ENCODE results near the gene VPS37C.

DNA sequence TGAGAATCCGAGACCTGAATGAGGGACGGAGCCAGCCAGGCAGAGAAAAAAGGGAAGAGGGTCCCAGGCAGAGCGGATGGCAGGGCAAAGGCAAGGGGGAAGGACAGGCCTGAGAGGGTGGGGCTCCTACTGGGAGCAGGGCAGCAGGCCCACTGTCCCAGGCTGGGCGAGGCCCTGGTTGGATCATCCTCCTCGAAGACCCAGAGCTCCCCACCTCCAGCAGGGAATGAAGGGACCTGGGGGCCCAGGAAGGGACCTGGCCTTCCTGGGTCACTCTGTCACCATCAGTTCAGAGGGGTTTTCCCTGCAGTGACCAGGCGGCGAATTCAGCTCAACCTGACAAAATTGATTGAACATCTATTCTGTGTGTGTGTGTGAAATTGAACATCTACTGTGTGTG is 54.9 kb downstream of the VPS37C start:
- TF ChIP-seq, protein P1, sequence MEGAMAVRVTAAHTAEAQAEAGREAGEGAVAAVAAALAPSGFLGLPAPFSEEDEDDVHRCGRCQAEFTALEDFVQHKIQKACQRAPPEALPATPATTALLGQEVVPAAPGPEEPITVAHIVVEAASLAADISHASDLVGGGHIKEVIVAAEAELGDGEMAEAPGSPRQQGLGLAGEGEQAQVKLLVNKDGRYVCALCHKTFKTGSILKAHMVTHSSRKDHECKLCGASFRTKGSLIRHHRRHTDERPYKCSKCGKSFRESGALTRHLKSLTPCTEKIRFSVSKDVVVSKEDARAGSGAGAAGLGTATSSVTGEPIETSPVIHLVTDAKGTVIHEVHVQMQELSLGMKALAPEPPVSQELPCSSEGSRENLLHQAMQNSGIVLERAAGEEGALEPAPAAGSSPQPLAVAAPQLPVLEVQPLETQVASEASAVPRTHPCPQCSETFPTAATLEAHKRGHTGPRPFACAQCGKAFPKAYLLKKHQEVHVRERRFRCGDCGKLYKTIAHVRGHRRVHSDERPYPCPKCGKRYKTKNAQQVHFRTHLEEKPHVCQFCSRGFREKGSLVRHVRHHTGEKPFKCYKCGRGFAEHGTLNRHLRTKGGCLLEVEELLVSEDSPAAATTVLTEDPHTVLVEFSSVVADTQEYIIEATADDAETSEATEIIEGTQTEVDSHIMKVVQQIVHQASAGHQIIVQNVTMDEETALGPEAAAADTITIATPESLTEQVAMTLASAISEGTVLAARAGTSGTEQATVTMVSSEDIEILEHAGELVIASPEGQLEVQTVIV (IDR thresholded peaks at IDR 0.05; ENCODE audit: borderline replicate concordance, partially characterized antibody) = no peak
- TF ChIP-seq CTCF (IDR thresholded peaks at IDR 0.05 in 2 of 3, conservative IDR thresholded peaks at IDR 0.05 in 1 of 3; ENCODE audit: control insufficient read depth in 2 of 3, extremely low read depth in 1 of 3, insufficient read depth in 1 of 3, low read depth in 3 of 3, low read length in 3 of 3) (no peak), POLR2A (IDR thresholded peaks at IDR 0.05; ENCODE audit: low read depth, low read length) (no peak), CREB1 (IDR thresholded peaks at IDR 0.05; ENCODE audit: low read depth) (no peak), JUNB (IDR thresholded peaks at IDR 0.05) (no peak), MEF2B (IDR thresholded peaks at IDR 0.05; ENCODE audit: partially characterized antibody, poor library complexity, severe bottlenecking) (no peak), MXI1 (IDR thresholded peaks at IDR 0.05; ENCODE audit: low read depth, low read length) (no peak), NBN (IDR thresholded peaks at IDR 0.05) (no peak), MEF2A (IDR thresholded peaks at IDR 0.05; ENCODE audit: insufficient read depth, low read depth, low read length) (no peak), RCOR1 (conservative IDR thresholded peaks at IDR 0.05; ENCODE audit: low read depth, low read length) (no peak), NFIC (IDR thresholded peaks at IDR 0.05; ENCODE audit: low read depth, low read length) (no peak), TAF1 (IDR thresholded peaks at IDR 0.05; ENCODE audit: borderline replicate concordance, low read depth, low read length) (no peak)
- TF ChIP-seq, protein P2, sequence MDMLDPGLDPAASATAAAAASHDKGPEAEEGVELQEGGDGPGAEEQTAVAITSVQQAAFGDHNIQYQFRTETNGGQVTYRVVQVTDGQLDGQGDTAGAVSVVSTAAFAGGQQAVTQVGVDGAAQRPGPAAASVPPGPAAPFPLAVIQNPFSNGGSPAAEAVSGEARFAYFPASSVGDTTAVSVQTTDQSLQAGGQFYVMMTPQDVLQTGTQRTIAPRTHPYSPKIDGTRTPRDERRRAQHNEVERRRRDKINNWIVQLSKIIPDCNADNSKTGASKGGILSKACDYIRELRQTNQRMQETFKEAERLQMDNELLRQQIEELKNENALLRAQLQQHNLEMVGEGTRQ (IDR thresholded peaks at IDR 0.05; ENCODE audit: borderline replicate concordance, low read depth, low read length) = no peak

Measured in GM12878 (cell line).